Fibroblast of lung (primary cell): Measurements from ENCODE around the gene ZNF469. TPM values are rescaled to one million over a fixed set of nuclear protein-coding genes. Genes with fewer than 3 reads are reported as not detected.

ENCODE experiments used
- DNase-seq, 2 donors: peaks; one replicate each; pipeline versions ENCODE4 v3.0.0 to v3.0.0-alpha.2; 2010; ENCODE audit warnings: low read depth in 2 of 2
- H2AFZ ChIP-seq: 2 replicates; pipeline ENCODE4 v1.5.1; 2012; ENCODE audit warnings: low read length, control low read depth, inconsistent platforms
- H3K27ac ChIP-seq: 2 replicates; pipeline ENCODE4 v1.5.1; 2011; ENCODE audit warnings: low read length, control low read depth; ENCODE audit not compliant: insufficient read depth
- H3K27me3 ChIP-seq: 2 replicates; pipeline ENCODE4 v1.5.1; 2011; ENCODE audit warnings: mild to moderate bottlenecking, low read length; ENCODE audit not compliant: control insufficient read depth, insufficient read depth
- H3K36me3 ChIP-seq: 2 replicates; pipeline ENCODE4 v1.5.1; 2011; ENCODE audit warnings: low read length; ENCODE audit not compliant: control insufficient read depth, insufficient read depth
- H3K4me1 ChIP-seq: 2 replicates; pipeline ENCODE4 v1.5.1; 2011; ENCODE audit warnings: low read length; ENCODE audit not compliant: control insufficient read depth, insufficient read depth; ENCODE audit errors: extremely low read depth
- H3K4me2 ChIP-seq: 2 replicates; pipeline ENCODE4 v1.5.1; 2011; ENCODE audit warnings: low read length, control low read depth; ENCODE audit not compliant: insufficient read depth; ENCODE audit errors: extremely low read depth
- H3K4me3 ChIP-seq, 4 experiments: fragments of 200-600 bp in 1 of 4; sonication (generic) in 1 of 4; replicated peaks in 1 of 4; 2 replicates each; pipeline ENCODE4 v1.5.1; 2011 to 2016; ENCODE audit warnings: low read length in 4 of 4, low read depth in 3 of 4, mild to moderate bottlenecking in 3 of 4, control low read depth in 2 of 4, inconsistent platforms in 1 of 4, mixed read lengths in 1 of 4; ENCODE audit not compliant: insufficient read depth in 1 of 4; ENCODE audit errors: control extremely low read depth in 1 of 4
- H3K79me2 ChIP-seq: 2 replicates; pipeline ENCODE4 v1.5.1; 2012; ENCODE audit warnings: mild to moderate bottlenecking, low read length, inconsistent platforms; ENCODE audit not compliant: control insufficient read depth, insufficient read depth
- H3K9ac ChIP-seq: 2 replicates; pipeline ENCODE4 v1.5.1; 2011; ENCODE audit warnings: mild to moderate bottlenecking, low read length, control low read depth; ENCODE audit not compliant: insufficient read depth
- H3K9me3 ChIP-seq: 2 replicates; pipeline ENCODE4 v1.5.1; 2012; ENCODE audit warnings: low read depth, low read length; ENCODE audit not compliant: control insufficient read depth, insufficient read depth
- H4K20me1 ChIP-seq: 2 replicates; pipeline ENCODE4 v1.5.1; 2011; ENCODE audit warnings: low read length; ENCODE audit not compliant: control insufficient read depth, insufficient read depth; ENCODE audit errors: extremely low read depth
- CTCF ChIP-seq, 2 donors: IDR thresholded peaks in 1 of 2; conservative IDR thresholded peaks in 1 of 2; 1 replicate in 1 of 2; 2 replicates in 1 of 2; pipeline ENCODE4 v1.5.1; 2011 to 2012; ENCODE audit warnings: low read length in 2 of 2, control low read depth in 1 of 2, inconsistent platforms in 1 of 2, low read depth in 1 of 2, mild to moderate bottlenecking in 1 of 2
- EZH2 ChIP-seq: IDR thresholded peaks from 2 replicates; pipeline ENCODE4 v1.5.1; 2012; ENCODE audit warnings: low read length, control low read depth, mild to moderate bottlenecking; ENCODE audit errors: missing control alignments
- polyA plus RNA-seq, 2 donors: library from polyadenylated mRNA; depleted of rRNA in 1 of 2; stranded (reverse) in 1 of 2; unstranded in 1 of 2; fragments of >200 nt; gene quantifications; 2 replicates each; pipeline ENCODE4 v1.2.1, GENCODE V29; 2011 to 2012; ENCODE audit warnings: missing spikeins in 1 of 2
- total RNA-seq: library from RNA; depleted of rRNA; stranded (reverse); fragments of >200 nt; gene quantifications from 2 replicates; pipeline ENCODE4 v1.2.1, GENCODE V29; 2014

ZNF469 gene
- total and polyA plus RNA-seq, 2 donors (not counting 1 experiment from before 2014, with no cell fraction given): 0.82 to 1.5 TPM

DNA sequence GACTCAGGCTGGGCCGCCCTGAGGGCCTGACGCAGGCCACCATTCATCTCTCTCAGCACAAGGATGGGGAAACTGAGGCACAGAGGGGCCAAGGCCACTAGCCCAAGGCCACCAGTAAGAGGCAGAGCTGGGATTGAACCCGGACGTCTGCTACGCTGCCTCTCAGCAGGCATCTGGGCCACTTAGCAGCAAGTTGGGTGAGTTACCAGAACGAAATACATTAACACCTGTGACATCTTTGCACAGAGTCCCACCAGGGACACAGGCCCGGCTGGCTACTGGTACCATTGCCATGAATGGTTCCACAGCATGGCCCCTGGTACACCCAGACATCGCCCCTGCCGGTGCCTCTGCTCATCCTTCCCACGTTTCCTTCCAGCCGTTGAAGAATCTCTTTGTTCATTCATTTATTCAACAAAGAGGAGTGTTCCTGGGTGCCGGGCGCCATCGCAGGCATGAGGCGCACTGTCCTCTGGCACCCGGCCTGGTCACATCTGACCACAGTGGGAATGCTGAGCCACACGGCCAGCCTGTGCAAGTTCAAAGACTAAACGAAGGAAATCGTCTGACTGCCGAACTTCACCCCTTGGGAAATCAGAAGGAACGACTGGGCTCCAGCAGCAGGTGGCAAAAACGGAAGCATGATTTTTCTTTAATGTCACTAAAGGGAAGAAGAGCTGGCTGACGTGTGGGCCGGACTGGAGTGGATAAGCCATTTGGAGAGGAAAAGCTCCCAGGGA, 7.4 kb upstream of the ZNF469 start:
- Histone ChIP-seq H4K20me1 (no peaks in the 10 kb centered on the region), H3K36me3 (no peaks in the 10 kb centered on the region), H3K4me3 (no peak overlapping the region), H2AFZ (no peak overlapping the region), H3K27me3 (peaks cover 7% of the 10 kb centered on the region), H3K4me2 (no peak overlapping the region), H3K9me3 (no peaks in the 10 kb centered on the region), H3K9ac (no peak overlapping the region), H3K4me1 (no peaks in the 10 kb centered on the region), H3K79me2 (no peaks in the 10 kb centered on the region), H3K27ac (no peak overlapping the region)
- DNase-seq: no peak
- TF ChIP-seq CTCF (conservative IDR thresholded peaks at IDR 0.05 in 1 of 2, IDR thresholded peaks at IDR 0.05 in 1 of 2; ENCODE audit: low read depth in 1 of 2, low read length in 2 of 2): no peak
- no peak for TF ChIP-seq EZH2

DNA sequence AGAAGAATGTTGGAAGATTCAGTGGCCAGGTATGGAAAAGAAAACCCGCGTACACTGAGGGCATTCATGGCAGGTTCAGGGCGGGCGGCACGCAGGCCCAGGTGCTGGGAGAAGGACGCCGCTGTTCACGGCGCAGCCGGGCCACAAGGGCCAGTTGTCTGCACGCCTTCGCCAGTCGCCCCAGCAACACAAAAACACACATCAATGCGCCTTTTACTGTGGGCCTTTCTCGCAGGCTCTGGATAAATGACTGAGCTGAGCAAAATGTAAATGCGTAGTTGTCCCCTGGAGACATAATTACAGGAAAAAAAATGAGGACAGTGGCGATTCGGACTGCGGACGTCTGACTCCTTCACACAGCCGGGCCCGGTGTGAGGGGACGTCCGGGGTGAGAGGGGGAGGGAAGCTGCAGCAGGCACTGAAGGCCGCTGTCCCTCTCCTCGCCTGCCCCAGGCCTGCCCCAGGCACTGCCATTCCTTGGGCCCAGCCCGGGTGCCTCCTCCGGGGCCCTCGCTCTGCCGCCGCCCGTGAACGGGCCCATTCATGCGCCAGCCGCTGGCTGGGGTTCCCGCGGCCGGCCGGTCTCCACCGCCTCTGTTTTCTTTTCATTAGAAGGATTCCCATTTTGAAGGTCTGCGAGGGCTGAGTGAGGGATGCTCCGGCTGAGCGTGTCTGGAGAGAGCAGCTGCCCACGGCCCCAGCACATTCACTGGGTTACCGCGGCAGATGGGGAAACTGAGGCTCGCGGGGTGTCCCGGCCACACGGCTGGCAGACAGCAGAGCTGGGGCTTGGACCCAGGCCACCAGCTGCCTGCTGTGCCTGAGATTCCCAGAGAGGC, 6.5 kb upstream of the ZNF469 start:
- TF ChIP-seq EZH2 (no peak), CTCF (conservative IDR thresholded peaks at IDR 0.05 in 1 of 2, IDR thresholded peaks at IDR 0.05 in 1 of 2; ENCODE audit: low read depth in 1 of 2, low read length in 2 of 2) (no peak)

GRCh38 chr16:88376835-88377726, 5.7 kb upstream of the ZNF469 start:
- Histone ChIP-seq H4K20me1 (no peaks in the 10 kb centered on the region), H3K4me1 (no peaks in the 10 kb centered on the region), H3K4me3 (no peak overlapping the region), H3K36me3 (no peaks in the 10 kb centered on the region), H3K27ac (no peak overlapping the region), H3K79me2 (no peaks in the 10 kb centered on the region), H3K9ac (no peak overlapping the region), H3K9me3 (no peaks in the 10 kb centered on the region), H3K4me2 (no peak overlapping the region), H2AFZ (no peak overlapping the region), H3K27me3 (peaks cover 7% of the 10 kb centered on the region)
- peak in 1 of 2 donors; percentile 56 for DNase-seq
- no peak for TF ChIP-seq EZH2
- no peak for TF ChIP-seq CTCF (conservative IDR thresholded peaks at IDR 0.05 in 1 of 2, IDR thresholded peaks at IDR 0.05 in 1 of 2; ENCODE audit: low read depth in 1 of 2, low read length in 2 of 2)

More for the DNA sequence above, 6.5 kb upstream of the ZNF469 start:
- no peaks in the 10 kb centered on the region for H3K36me3 ChIP-seq
- no peak overlapping the region for H3K4me3 ChIP-seq
- peak in 1 of 2 donors; percentile 41 for DNase-seq
- no peak overlapping the region for H2AFZ ChIP-seq
- H3K9me3 ChIP-seq: no peaks in the 10 kb centered on the region
- no peaks in the 10 kb centered on the region for H3K79me2 ChIP-seq
- no peak overlapping the region for H3K4me2 ChIP-seq
- H3K27me3 ChIP-seq: peaks cover 7% of the 10 kb centered on the region
- no peak overlapping the region for H3K27ac ChIP-seq
- H3K9ac ChIP-seq: no peak overlapping the region
- H3K4me1 ChIP-seq: no peaks in the 10 kb centered on the region
- H4K20me1 ChIP-seq: no peaks in the 10 kb centered on the region
